GM18526 (cell line): ENCODE data around the gene XYLT1.

Experiments
- POLR2A ChIP-seq: IDR thresholded peaks from 3 replicates; pipeline ENCODE4 v1.6.1; 2011; ENCODE audit not compliant: insufficient read length; ENCODE audit errors: extremely low read depth

Gene XYLT1

GRCh38 chr16:17098685-17099084 lies 372.1 kb downstream of the XYLT1 start:
- no peak for TF ChIP-seq POLR2A

- no peak for TF ChIP-seq POLR2A
Observed at GRCh38 chr16:17084130-17084529, 386.6 kb downstream of the XYLT1 start.

GRCh38 chr16:17083628-17084027 lies 387.1 kb downstream of the XYLT1 start:
- TF ChIP-seq POLR2A, result no peak

GRCh38 chr16:17082095-17082882 lies 388.5 kb downstream of the XYLT1 start:
- TF ChIP-seq POLR2A, result no peak

- no peak for TF ChIP-seq POLR2A
Observed at GRCh38 chr16:17080105-17080504, 390.7 kb downstream of the XYLT1 start.

- TF ChIP-seq POLR2A, result no peak
Observed at GRCh38 chr16:17078931-17079631, 391.7 kb downstream of the XYLT1 start.

- TF ChIP-seq POLR2A, result no peak
Observed at GRCh38 chr16:17076818-17077498, 393.8 kb downstream of the XYLT1 start.

GRCh38 chr16:17076092-17076754 lies 394.5 kb downstream of the XYLT1 start:
- TF ChIP-seq POLR2A, result no peak

- TF ChIP-seq POLR2A, result no peak
Observed at GRCh38 chr16:17072104-17072503, 398.7 kb downstream of the XYLT1 start.

GRCh38 chr16:17070882-17071592 lies 399.7 kb downstream of the XYLT1 start:
- no peak for TF ChIP-seq POLR2A

GRCh38 chr16:17069681-17070080 lies 401.1 kb downstream of the XYLT1 start:
- TF ChIP-seq POLR2A, result no peak

GRCh38 chr16:17068524-17068923 lies 402.2 kb downstream of the XYLT1 start:
- TF ChIP-seq POLR2A, result no peak

- no peak for TF ChIP-seq POLR2A
Observed at GRCh38 chr16:17067882-17068281, 402.9 kb downstream of the XYLT1 start.

- TF ChIP-seq POLR2A, result no peak
Observed at GRCh38 chr16:17063201-17064139, 407.3 kb downstream of the XYLT1 start.
